GM10248 (cell line): ENCODE measurements around the gene STK38.
"Not testable (repeated sequence)": the region's sequence is repeated elsewhere in the genome, so short reads cannot be mapped to it uniquely, and the experiment has no call there.

ENCODE experiments used
- CTCF ChIA-PET: fragments of 300-600 bp; sonication (Branson Sonifier 250); formaldehyde crosslinking; extraction: SDS; loops from one replicate; lab custom pipeline; 2021; ENCODE audit warnings: antibody characterized with exemption; lab: Yijun Ruan, JAX
- POLR2A ChIA-PET: fragments of 350-650 bp; sonication (Branson Sonifier 250); formaldehyde crosslinking; extraction: SDS; loops from one replicate; lab custom pipeline; 2020; ENCODE audit warnings: antibody characterized with exemption; lab: Yijun Ruan, JAX
- DNase-seq: peaks from one replicate; pipeline ENCODE4 v3.0.0; 2012; ENCODE audit errors: extremely low spot score
- TF ChIP-seq, protein P1 (sequence below): IDR thresholded peaks from 2 replicates; pipeline ENCODE4 v1.5.1; 2012; ENCODE audit warnings: mild to moderate bottlenecking, low read depth; ENCODE audit errors: extremely low read depth, missing control alignments, control extremely low read depth

Gene STK38

DNA sequence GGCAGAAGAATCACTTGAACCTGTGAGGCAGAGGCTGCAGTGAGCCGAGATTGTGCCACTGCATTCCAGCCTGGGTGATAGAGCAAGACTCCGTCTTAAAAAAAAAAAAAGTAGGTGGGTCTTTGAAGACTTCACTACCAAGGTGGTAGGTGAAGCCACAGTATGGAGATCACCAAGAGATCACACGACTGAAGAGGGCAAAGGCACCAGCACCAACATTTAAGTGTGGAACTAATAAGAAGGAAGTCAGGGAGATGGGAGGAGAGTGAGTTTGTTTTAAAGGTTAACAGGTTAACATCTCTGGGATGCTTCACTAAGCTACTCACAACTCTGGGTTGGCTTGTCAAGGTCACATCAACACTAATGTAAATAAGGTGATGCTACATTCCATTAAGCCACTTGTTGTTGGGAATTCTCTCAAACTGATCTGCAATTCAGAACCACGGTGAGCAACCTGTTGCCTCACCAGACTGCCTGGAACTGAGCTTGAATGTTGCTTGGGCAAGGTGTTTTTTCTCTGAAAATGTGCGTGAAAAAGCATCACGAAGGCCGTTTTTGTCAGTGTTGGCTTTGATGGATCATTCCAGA, 55.8 kb downstream of the STK38 start:
- CTCF ChIA-PET = interaction anchor here (0.9 kb wide), 1 partner anchor 17 kb away, joined by 3 read pairs; no protein-coding TSS in a partner anchor
- TF ChIP-seq, protein P1, sequence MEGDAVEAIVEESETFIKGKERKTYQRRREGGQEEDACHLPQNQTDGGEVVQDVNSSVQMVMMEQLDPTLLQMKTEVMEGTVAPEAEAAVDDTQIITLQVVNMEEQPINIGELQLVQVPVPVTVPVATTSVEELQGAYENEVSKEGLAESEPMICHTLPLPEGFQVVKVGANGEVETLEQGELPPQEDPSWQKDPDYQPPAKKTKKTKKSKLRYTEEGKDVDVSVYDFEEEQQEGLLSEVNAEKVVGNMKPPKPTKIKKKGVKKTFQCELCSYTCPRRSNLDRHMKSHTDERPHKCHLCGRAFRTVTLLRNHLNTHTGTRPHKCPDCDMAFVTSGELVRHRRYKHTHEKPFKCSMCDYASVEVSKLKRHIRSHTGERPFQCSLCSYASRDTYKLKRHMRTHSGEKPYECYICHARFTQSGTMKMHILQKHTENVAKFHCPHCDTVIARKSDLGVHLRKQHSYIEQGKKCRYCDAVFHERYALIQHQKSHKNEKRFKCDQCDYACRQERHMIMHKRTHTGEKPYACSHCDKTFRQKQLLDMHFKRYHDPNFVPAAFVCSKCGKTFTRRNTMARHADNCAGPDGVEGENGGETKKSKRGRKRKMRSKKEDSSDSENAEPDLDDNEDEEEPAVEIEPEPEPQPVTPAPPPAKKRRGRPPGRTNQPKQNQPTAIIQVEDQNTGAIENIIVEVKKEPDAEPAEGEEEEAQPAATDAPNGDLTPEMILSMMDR = no peak
- POLR2A ChIA-PET = no interaction called here
- DNase-seq = no peak

- CTCF ChIA-PET = interaction anchor here (1.0 to 1.9 kb wide), 4 partner anchors 12 to 843 kb away, joined by 3 to 8 read pairs (median 4); no protein-coding TSS in a partner anchor
- no peak for DNase-seq
Measured at GRCh38 chr6:36489426-36489825, 57.9 kb downstream of the STK38 start.

DNA sequence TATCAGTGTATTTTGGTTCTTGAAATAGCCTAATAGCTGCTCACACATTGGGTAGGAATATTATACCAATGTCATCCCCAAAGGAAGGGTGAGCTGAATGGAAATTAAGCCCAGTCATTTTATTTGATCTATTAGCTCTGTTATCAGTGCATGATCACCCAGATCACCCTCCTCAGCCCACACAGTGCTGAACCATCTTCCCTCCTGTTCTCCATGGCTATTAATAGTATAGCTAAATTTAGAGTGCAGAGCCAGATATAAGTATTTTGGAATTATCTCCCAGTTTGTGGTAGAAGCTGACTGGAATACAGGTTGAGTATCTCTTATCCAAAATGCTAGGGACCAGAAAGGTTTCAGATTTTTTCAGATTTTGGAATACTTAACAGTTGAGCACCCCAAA, 59.1 kb downstream of the STK38 start:
- ChIA-PET CTCF (interaction anchor here (1.0 to 1.9 kb wide), 7 partner anchors 8 to 186 kb away, joined by 3 to 8 read pairs (median 3); no protein-coding TSS in a partner anchor), POLR2A (no interaction called here)
- no peak for DNase-seq
- TF ChIP-seq, protein P1 = no peak

More at GRCh38 chr6:36489426-36489825, 57.9 kb downstream of the STK38 start:
- TF ChIP-seq, protein P1 = no peak
- POLR2A ChIA-PET = no interaction called here

GRCh38 chr6:36487698-36488097, 59.6 kb downstream of the STK38 start:
- ChIA-PET CTCF (interaction anchor here (1.0 to 1.9 kb wide), 4 partner anchors 8 to 185 kb away, joined by 3 to 8 read pairs (median 3); no protein-coding TSS in a partner anchor), POLR2A (no interaction called here)
- DNase-seq = no peak
- TF ChIP-seq, protein P1 = no peak

DNA sequence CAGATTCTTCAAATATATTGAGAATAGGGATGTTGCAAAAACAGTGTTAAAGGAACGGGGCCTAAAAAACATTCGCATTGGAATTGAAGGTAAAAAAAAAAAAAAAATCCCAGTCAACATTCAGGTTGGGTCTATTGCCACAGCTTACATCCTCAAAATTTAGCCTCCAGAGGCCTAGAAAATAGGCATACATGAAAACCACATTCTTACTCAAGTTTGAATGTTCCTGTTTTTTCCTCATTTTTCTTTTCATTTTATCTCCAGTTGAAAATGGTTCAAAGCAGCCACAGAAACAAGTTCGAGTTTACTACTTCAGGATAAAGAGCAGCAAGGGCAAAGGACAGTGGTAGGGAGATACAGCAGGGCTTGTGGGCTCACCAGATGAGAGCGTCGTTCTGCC, 62.5 kb downstream of the STK38 start:
- ChIA-PET CTCF (no interaction called here), POLR2A (no interaction called here)
- DNase-seq = no peak
- TF ChIP-seq, protein P1 = no peak

GRCh38 chr6:36483326-36483725, 64.0 kb downstream of the STK38 start:
- POLR2A ChIA-PET, CTCF ChIA-PET, DNase-seq: not testable (repeated sequence)

GRCh38 chr6:36479256-36479655, 68.0 kb downstream of the STK38 start:
- CTCF ChIA-PET = interaction anchor here (0.8 to 2.4 kb wide), 4 partner anchors 9 to 20 kb away, joined by 3 to 6 read pairs (median 4); no protein-coding TSS in a partner anchor
- POLR2A ChIA-PET = no interaction called here
- TF ChIP-seq, protein P1 = no peak
- no peak for DNase-seq
